Left renal pelvis (tissue), 4 donors: ENCODE measurements around the gene POLR2J2. TPM values are rescaled to one million over a fixed set of nuclear protein-coding genes. Genes with fewer than 3 reads are reported as not detected.

ENCODE experiments used
- polyA plus RNA-seq, 4 donors: library from polyadenylated mRNA; unstranded; fragments of 120-200 nt; gene quantifications; one replicate each; pipeline ENCODE4 v1.2.1, GENCODE V29; 2013; ENCODE audit not compliant: insufficient read length in 4 of 4

The POLR2J2 gene
- polyA plus RNA-seq, 4 donors = 0.73 to 2.6 (median 1.1) TPM

Other genes with a start within 250 kb of the POLR2J2 start
- gene ORAI2, start 238.1 kb downstream of the POLR2J2 start, polyA plus RNA-seq = 10 to 100 TPM; 15.4 to 22.8 (median 17.8) TPM
- gene ALKBH4, start 206.8 kb downstream of the POLR2J2 start, polyA plus RNA-seq = 10 to 100 TPM in 2 of 4 donors, 1 to 10 TPM in 2; 9.0 to 19.4 (median 10.0) TPM
- gene LRWD1, start 206.7 kb downstream of the POLR2J2 start, polyA plus RNA-seq = 10 to 100 TPM; 15.3 to 24.2 (median 16.4) TPM
- gene POLR2J, start 192.7 kb downstream of the POLR2J2 start, polyA plus RNA-seq = 10 to 100 TPM; 22.3 to 38.4 (median 28.0) TPM
- gene RASA4B, start 153.9 kb downstream of the POLR2J2 start, polyA plus RNA-seq = 10 to 100 TPM in 2 of 4 donors, 1 to 10 TPM in 2; 7.3 to 18.3 (median 8.9) TPM
- gene UPK3BL2, start 128.0 kb downstream of the POLR2J2 start, polyA plus RNA-seq = 10 to 100 TPM in 2 of 4 donors, 1 to 10 TPM in 2; 3.0 to 23.0 (median 7.8) TPM
- gene SPDYE2, start 120.4 kb downstream of the POLR2J2 start, polyA plus RNA-seq = 10 to 100 TPM in 1 of 4 donors, 1 to 10 TPM in 3; 2.4 to 10.7 (median 4.6) TPM
- gene POLR2J3, start 99.1 kb downstream of the POLR2J2 start, polyA plus RNA-seq = 100 to 1,000 TPM in 1 of 4 donors, 10 to 100 TPM in 3; 54.2 to 106 (median 76.6) TPM
- gene RASA4, start 54.9 kb downstream of the POLR2J2 start, polyA plus RNA-seq = 10 to 100 TPM; 27.8 to 48.7 (median 32.8) TPM
- 10 to 100 TPM in 2 of 4 donors, 1 to 10 TPM in 2; 4.8 to 20.2 (median 12.0) TPM for gene UPK3BL1, start 28.9 kb downstream of the POLR2J2 start, polyA plus RNA-seq
- 1 to 10 TPM in 1 of 4 donors, under 1 TPM in 3; 0.31 to 1.6 (median 0.56) TPM for gene SPDYE2B, start 21.3 kb downstream of the POLR2J2 start, polyA plus RNA-seq
- gene FAM185A, start 77.3 kb upstream of the POLR2J2 start, polyA plus RNA-seq = 10 to 100 TPM in 3 of 4 donors, 1 to 10 TPM in 1; 7.8 to 12.9 (median 11.1) TPM
- 100 to 1,000 TPM in 2 of 4 donors, 10 to 100 TPM in 2; 64.3 to 181 (median 104) TPM for gene LRRC17, start 241.3 kb upstream of the POLR2J2 start, polyA plus RNA-seq